GM21390 (cell line): ENCODE results near the gene TSC2.
A peak's percentile ranks its signal among the peaks of the same experiment; 100 is the strongest.
"Not testable (repeated sequence)": the region's sequence is repeated elsewhere in the genome, so short reads cannot be mapped to it uniquely, and the experiment has no call there.

ENCODE experiments used
- ATAC-seq: cut with Tn5 transposase; IDR thresholded peaks from one replicate; pipeline ENCODE4 v1.9.1; 2021; ENCODE audit not compliant: unreplicated experiment

TSC2 gene

GRCh38 chr16:2009791-2010510 lies 37.8 kb upstream of the TSC2 start, which contains the start of gene ZNF598:
TSS of gene ZNF598 (minus strand) at chr16:2009821.
- ATAC-seq: peak; percentile 86

GRCh38 chr16:2011726-2012125 lies 36.1 kb upstream of the TSC2 start:
- not testable (repeated sequence) for ATAC-seq

GRCh38 chr16:2013527-2013926 lies 34.3 kb upstream of the TSC2 start:
- no peak for ATAC-seq

- ATAC-seq: no peak
These were observed 32.5 kb upstream of the TSC2 start for GRCh38 chr16:2015117-2015946.

GRCh38 chr16:2015947-2016208 lies 31.9 kb upstream of the TSC2 start:
- no peak for ATAC-seq

GRCh38 chr16:2016407-2016922 lies 31.3 kb upstream of the TSC2 start:
- ATAC-seq: no peak

GRCh38 chr16:2019518-2019920 lies 28.3 kb upstream of the TSC2 start, which contains the start of gene NPW:
TSS of gene NPW (plus strand) at chr16:2019785.
- no peak for ATAC-seq

GRCh38 chr16:2019921-2020831 lies 27.6 kb upstream of the TSC2 start:
- ATAC-seq: no peak

GRCh38 chr16:2022723-2023091 lies 25.1 kb upstream of the TSC2 start:
- ATAC-seq: no peak

- ATAC-seq: peak; percentile 73
These were observed 24.4 kb upstream of the TSC2 start for GRCh38 chr16:2023092-2024031.

GRCh38 chr16:2024032-2024420 lies 23.8 kb upstream of the TSC2 start:
- no peak for ATAC-seq

GRCh38 chr16:2025251-2025650 lies 22.5 kb upstream of the TSC2 start:
- ATAC-seq: no peak

- no peak for ATAC-seq
These were observed 21.8 kb upstream of the TSC2 start for GRCh38 chr16:2025878-2026460.

- no peak for ATAC-seq
These were observed 21.2 kb upstream of the TSC2 start, which contains the start of gene NHERF2 for GRCh38 chr16:2026461-2027023. TSS of gene NHERF2 (plus strand) at chr16:2026902. CDS start at chr16:2027006, 104 bp downstream.

- no peak for ATAC-seq
These were observed 20.5 kb upstream of the TSC2 start for GRCh38 chr16:2027024-2028010.

GRCh38 chr16:2028146-2028545 lies 19.6 kb upstream of the TSC2 start:
- ATAC-seq: no peak

- no peak for ATAC-seq
These were observed 19.1 kb upstream of the TSC2 start for GRCh38 chr16:2028620-2029220.

- no peak for ATAC-seq
These were observed 18.4 kb upstream of the TSC2 start for GRCh38 chr16:2029350-2029749.
